NT2/D1 (cell line): ENCODE results near the gene PRRG1.

Source experiments
- SUZ12 ChIP-seq: IDR thresholded peaks from 2 replicates; pipeline ENCODE4 v1.6.1; 2011; ENCODE audit not compliant: insufficient read length, insufficient read depth; ENCODE audit errors: extremely low read depth
- YY1 ChIP-seq: IDR thresholded peaks from 2 replicates; pipeline ENCODE4 v1.6.1; 2011; ENCODE audit not compliant: insufficient read length, insufficient read depth
- ZNF274 ChIP-seq: IDR thresholded peaks from 2 replicates; pipeline ENCODE4 v1.6.1; 2011; ENCODE audit warnings: mild to moderate bottlenecking, low read depth, low read length

DNA sequence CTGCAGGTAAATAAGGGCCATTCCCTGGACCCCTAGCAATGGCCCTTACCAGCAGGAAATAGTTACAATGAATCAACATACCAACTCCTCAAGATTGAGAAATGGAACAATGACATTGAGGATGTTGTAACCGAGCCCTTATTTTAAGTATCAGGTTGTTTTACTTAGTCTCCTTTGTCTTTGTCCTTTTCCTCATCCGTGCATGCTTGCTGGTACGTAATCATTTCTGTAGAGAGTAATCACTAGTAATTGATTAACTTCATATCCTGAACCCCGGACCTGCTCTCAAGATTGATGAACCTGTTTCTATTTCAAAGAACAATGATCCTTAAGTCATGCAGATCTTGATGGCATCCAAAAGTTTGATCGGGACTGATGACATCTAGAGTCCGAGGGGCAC, 123.7 kb downstream of the PRRG1 start:
- TF ChIP-seq ZNF274 (no peak), YY1 (no peak), SUZ12 (no peak)
